D721Med (cell line): ENCODE data around the gene SCFD2.

Experiments used
- DNase-seq: peaks from one replicate; pipeline ENCODE4 v3.0.0; 2011; ENCODE audit warnings: low spot score; ENCODE audit not compliant: insufficient read length
- FAIRE-seq: peaks from 2 replicates; lab custom pipeline; 2011; peaks lifted over from hg19 to GRCh38; lab: Jason Lieb, UNC
- CTCF ChIP-seq: IDR thresholded peaks from 2 replicates; pipeline ENCODE4 v1.5.1; 2012; ENCODE audit warnings: mild to moderate bottlenecking, control low read depth; ENCODE audit not compliant: insufficient read depth; ENCODE audit errors: missing control alignments

SCFD2 gene

GRCh38 chr4:53326535-53326934, 39.3 kb downstream of the SCFD2 start:
- FAIRE-seq (no peak), DNase-seq (no peak)
- TF ChIP-seq CTCF: no peak

GRCh38 chr4:53322696-53323095, 43.2 kb downstream of the SCFD2 start:
- FAIRE-seq (no peak), DNase-seq (no peak)
- TF ChIP-seq CTCF: no peak

- TF ChIP-seq CTCF: no peak
- DNase-seq (no peak), FAIRE-seq (no peak)
Measured at GRCh38 chr4:53321984-53322289, 43.9 kb downstream of the SCFD2 start.

- FAIRE-seq (no peak), DNase-seq (no peak)
- no peak for TF ChIP-seq CTCF
Measured at GRCh38 chr4:53321151-53321983, 44.5 kb downstream of the SCFD2 start.

- no peak for DNase-seq
- TF ChIP-seq CTCF: no peak
- no peak for FAIRE-seq
Measured at GRCh38 chr4:53315300-53315699, 50.6 kb downstream of the SCFD2 start.

GRCh38 chr4:53314252-53314651, 51.6 kb downstream of the SCFD2 start:
- TF ChIP-seq CTCF: no peak
- DNase-seq: no peak
- FAIRE-seq: no peak

GRCh38 chr4:53313510-53313909, 52.4 kb downstream of the SCFD2 start:
- DNase-seq (no peak), FAIRE-seq (no peak)
- TF ChIP-seq CTCF: peak; percentile 17
